CD4-positive, alpha-beta T cell (primary cell): ENCODE measurements around the gene TCF7. TPM values are rescaled to one million over a fixed set of nuclear protein-coding genes. Genes with fewer than 3 reads are reported as not detected.
A peak's percentile ranks its signal among the peaks of the same experiment; 100 is the strongest.

ENCODE experiments used
- ATAC-seq: fragments of 200-7000 bp; cut with Tn5 transposase; one replicate; pipeline ENCODE4 v1.10.0; 2022; ENCODE audit warnings: mild to moderate bottlenecking; ENCODE audit not compliant: poor library complexity
- CTCF ChIA-PET: fragments of 350-600 bp; sonication (Branson Sonifier 250); formaldehyde crosslinking; loops from one replicate; lab custom pipeline; 2021; ENCODE audit warnings: antibody characterized with exemption, inconsistent platforms; lab: Charles Lee
- POLR2A ChIA-PET: fragments of 350-600 bp; sonication (Branson Sonifier 250); formaldehyde crosslinking; loops from one replicate; lab custom pipeline; 2021; ENCODE audit warnings: antibody characterized with exemption, inconsistent platforms; lab: Charles Lee
- DNase-seq, 14 experiments: peaks; one replicate each; pipeline ENCODE4 v3.0.0-alpha.2; 2013 to 2020; ENCODE audit warnings: mixed read lengths in 2 of 14
- H3K27ac ChIP-seq, 2 donors: one replicate each; pipeline versions ENCODE4 v1.5.1 to v1.7.0; 2013; ENCODE audit warnings: low read length in 2 of 2, low read depth in 1 of 2, mild to moderate bottlenecking in 1 of 2
- H3K27me3 ChIP-seq, 2 experiments: 1 replicate in 1 of 2; 2 replicates in 1 of 2; pipeline versions ENCODE4 v1.6.1 to v1.7.0; 2013; ENCODE audit warnings: low read length in 2 of 2, control low read depth in 1 of 2, mild to moderate bottlenecking in 1 of 2, moderate library complexity in 1 of 2; ENCODE audit not compliant: insufficient read depth in 2 of 2, control insufficient read depth in 1 of 2
- H3K36me3 ChIP-seq: one replicate; pipeline ENCODE4 v1.6.1; 2013; ENCODE audit warnings: low read length, control low read depth; ENCODE audit not compliant: insufficient read depth
- H3K4me1 ChIP-seq: one replicate; pipeline ENCODE4 v1.6.1; 2013; ENCODE audit warnings: low read length, control low read depth; ENCODE audit not compliant: insufficient read depth
- H3K4me3 ChIP-seq: one replicate; pipeline ENCODE4 v1.5.1; 2013; ENCODE audit warnings: mild to moderate bottlenecking, low read length, moderate library complexity
- H3K9me3 ChIP-seq, 2 experiments: 1 replicate in 1 of 2; 2 replicates in 1 of 2; pipeline versions ENCODE4 v1.6.1 to v1.7.0; 2013; ENCODE audit warnings: low read length in 2 of 2, mild to moderate bottlenecking in 2 of 2, control low read depth in 1 of 2, moderate library complexity in 1 of 2; ENCODE audit not compliant: control insufficient read depth in 1 of 2, insufficient read depth in 1 of 2
- H3K27ac Mint-ChIP-seq: one replicate; pipeline ENCODE4 v1.8.0; 2020; ENCODE audit warnings: mixed read lengths
- H3K27me3 Mint-ChIP-seq: one replicate; pipeline ENCODE4 v1.8.0; 2021; ENCODE audit warnings: mixed read lengths
- H3K36me3 Mint-ChIP-seq: one replicate; pipeline ENCODE4 v1.8.0; 2021; ENCODE audit warnings: low read depth, mixed read lengths
- H3K4me1 Mint-ChIP-seq: one replicate; pipeline ENCODE4 v1.8.0; 2021; ENCODE audit warnings: low read depth, mixed read lengths
- H3K4me3 Mint-ChIP-seq: one replicate; pipeline ENCODE4 v1.8.0; 2020; ENCODE audit warnings: mild to moderate bottlenecking, mixed read lengths
- H3K9me3 Mint-ChIP-seq: one replicate; pipeline ENCODE4 v1.8.0; 2020; ENCODE audit warnings: mixed read lengths
- intact Hi-C, 2 experiments: fragments of 100-400 bp; cut with DNase I in 1 of 2; cut with micrococcal nuclease in 1 of 2; formaldehyde crosslinking; loops; one replicate each; pipeline versions ENCODE4 v1.15.1 to v1.9.0; 2023 to 2025; cut with DNase I, micrococcal nuclease
- total RNA-seq, 174 experiments: library from RNA in 2 of 174; stranded (reverse) in 2 of 174; gene quantifications; one replicate each; pipeline ENCODE4 v1.2.3 and lab custom pipeline; 2021 to 2026
- TF ChIP-seq, protein P1 (sequence below): fragments of 200-600 bp; IDR thresholded peaks from one replicate; pipeline ENCODE4 v1.8.0; 2022; ENCODE audit warnings: antibody characterized with exemption, mild to moderate bottlenecking

Gene TCF7
- total RNA-seq, 2 experiments from 2014 or later, result 480 to 493 TPM

DNA sequence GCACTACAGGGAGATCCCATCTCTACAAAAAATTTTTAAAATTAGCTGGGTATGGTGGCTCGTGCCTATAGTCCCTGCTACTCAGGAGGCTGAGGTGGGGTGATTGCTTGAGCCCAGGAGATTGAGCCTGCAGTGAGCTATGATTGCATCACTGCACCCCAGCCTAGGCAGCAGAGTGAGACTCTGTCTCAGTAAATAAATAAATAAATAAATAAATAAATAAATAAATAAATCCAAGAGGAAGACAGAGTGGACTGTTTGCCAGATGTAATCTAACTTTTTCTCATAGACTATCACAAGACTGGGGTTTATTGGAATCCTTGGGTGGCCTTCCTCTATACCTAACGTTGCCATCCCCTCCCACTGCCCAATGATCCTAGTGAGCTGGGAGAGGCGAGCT, 19.2 kb upstream of the TCF7 start:
- H3K4me3 Mint-ChIP-seq, result no peak overlapping the region
- ATAC-seq (no peak), DNase-seq (no peak)
- Histone ChIP-seq H3K27ac (no peak overlapping the region), H3K4me1 (peaks cover 95% of the 10 kb centered on the region), H3K27me3 (no peaks in the 10 kb centered on the region), H3K9me3 (no peaks in the 10 kb centered on the region), H3K36me3 (no peaks in the 10 kb centered on the region), H3K4me3 (no peak overlapping the region)
- POLR2A ChIA-PET, result interaction anchor here (0.5 kb wide), 1 partner anchor 28 kb away, joined by 3 read pairs; no protein-coding TSS in a partner anchor
- TF ChIP-seq, protein P1, sequence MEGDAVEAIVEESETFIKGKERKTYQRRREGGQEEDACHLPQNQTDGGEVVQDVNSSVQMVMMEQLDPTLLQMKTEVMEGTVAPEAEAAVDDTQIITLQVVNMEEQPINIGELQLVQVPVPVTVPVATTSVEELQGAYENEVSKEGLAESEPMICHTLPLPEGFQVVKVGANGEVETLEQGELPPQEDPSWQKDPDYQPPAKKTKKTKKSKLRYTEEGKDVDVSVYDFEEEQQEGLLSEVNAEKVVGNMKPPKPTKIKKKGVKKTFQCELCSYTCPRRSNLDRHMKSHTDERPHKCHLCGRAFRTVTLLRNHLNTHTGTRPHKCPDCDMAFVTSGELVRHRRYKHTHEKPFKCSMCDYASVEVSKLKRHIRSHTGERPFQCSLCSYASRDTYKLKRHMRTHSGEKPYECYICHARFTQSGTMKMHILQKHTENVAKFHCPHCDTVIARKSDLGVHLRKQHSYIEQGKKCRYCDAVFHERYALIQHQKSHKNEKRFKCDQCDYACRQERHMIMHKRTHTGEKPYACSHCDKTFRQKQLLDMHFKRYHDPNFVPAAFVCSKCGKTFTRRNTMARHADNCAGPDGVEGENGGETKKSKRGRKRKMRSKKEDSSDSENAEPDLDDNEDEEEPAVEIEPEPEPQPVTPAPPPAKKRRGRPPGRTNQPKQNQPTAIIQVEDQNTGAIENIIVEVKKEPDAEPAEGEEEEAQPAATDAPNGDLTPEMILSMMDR, result no peak
- peak overlapping the region; percentile 94 for H3K27ac Mint-ChIP-seq
- no peaks in the 10 kb centered on the region for H3K36me3 Mint-ChIP-seq
- peaks cover 83% of the 10 kb centered on the region for H3K4me1 Mint-ChIP-seq
- H3K9me3 Mint-ChIP-seq, result no peaks in the 10 kb centered on the region
- CTCF ChIA-PET, result interaction anchor here (1.1 to 1.2 kb wide), 2 partner anchors 9 to 50 kb away, joined by 3 to 4 read pairs; no protein-coding TSS in a partner anchor
- no peaks in the 10 kb centered on the region for H3K27me3 Mint-ChIP-seq
- intact Hi-C loops, result no loop called here

DNA sequence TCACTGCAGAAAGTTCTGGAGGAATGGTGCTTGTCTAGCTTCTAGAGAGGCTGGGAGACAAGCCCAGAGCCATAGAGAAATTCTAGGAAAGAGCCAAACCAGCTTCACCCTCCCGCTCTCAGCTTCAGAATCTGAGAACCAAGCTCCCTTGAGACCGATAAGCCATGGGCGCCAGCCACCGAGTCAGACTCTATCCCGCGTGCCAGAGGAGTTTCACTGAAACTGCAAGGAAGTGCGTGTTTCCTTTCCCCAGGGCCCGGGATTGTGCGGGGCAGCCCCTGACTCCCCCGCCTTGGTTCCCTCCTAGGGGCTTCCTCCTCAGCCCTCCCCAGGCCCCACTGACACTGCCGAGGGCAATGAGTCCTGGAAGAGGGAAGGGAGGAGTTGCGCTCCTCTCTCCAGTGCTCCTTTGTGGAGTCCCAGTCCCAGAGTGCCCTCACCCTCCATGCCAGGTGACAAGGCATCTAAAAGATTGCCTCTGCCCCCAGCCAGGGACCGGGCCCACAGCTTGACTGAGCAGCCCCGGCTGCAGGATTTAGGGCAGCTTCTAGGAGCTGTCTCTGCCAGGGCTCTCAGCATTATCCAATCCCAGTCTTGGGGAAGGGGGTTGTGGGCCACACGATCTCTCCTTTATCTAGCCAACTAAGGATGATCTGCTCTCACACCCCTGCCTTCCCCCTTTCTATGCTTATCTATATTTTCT, 18.4 kb upstream of the TCF7 start:
- no peaks in the 10 kb centered on the region for H3K9me3 ChIP-seq
- peak overlapping the region; percentile 94 for H3K27ac Mint-ChIP-seq
- H3K4me3 Mint-ChIP-seq, result peak overlapping the region; percentile 16

DNA sequence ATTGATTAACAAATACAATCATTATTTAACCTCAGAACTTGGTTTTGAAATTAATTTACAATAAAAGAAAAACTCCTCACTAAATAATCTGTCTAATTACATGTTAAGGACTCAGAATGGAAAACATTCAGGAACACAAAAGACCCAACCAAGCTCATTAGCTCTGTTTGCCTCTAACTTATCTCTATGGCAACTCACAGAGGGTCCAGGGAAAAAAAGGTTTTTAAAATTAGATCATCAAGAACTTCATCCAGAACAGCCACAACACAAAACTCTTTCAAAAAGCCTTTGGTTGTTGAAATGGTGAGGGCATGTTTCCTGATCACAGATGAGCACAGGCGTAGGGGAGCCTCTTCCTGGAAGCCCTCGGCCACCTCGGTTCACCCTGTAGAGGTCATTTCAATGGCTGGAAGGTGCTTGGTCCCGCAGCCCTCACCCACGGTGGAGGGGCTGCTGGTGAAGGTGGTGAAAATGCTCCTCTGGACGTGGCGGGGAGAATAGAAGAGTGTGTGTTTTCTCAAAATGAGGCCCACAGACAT, 17.2 kb upstream of the TCF7 start:
- POLR2A ChIA-PET, result interaction anchor here (1.0 kb wide), 1 partner anchor 58 kb away, joined by 3 read pairs; no protein-coding TSS in a partner anchor
- Mint-ChIP-seq H3K4me1 (peaks cover 82% of the 10 kb centered on the region), H3K9me3 (no peaks in the 10 kb centered on the region), H3K27ac (peak overlapping the region; percentile 94), H3K4me3 (peak overlapping the region; percentile 74), H3K27me3 (no peaks in the 10 kb centered on the region), H3K36me3 (no peaks in the 10 kb centered on the region)
- ATAC-seq, result no peak
- CTCF ChIA-PET, result no interaction called here
- Histone ChIP-seq H3K9me3 (no peaks in the 10 kb centered on the region), H3K27ac (peak overlapping the region in 1 of 2 donors; percentile 37), H3K36me3 (no peaks in the 10 kb centered on the region), H3K27me3 (no peaks in the 10 kb centered on the region), H3K4me3 (peak overlapping the region; percentile 1), H3K4me1 (peaks cover 95% of the 10 kb centered on the region)
- intact Hi-C loops, result no loop called here
- TF ChIP-seq, protein P1, result no peak
- DNase-seq, result no peak

More for the DNA sequence above, 18.4 kb upstream of the TCF7 start:
- Mint-ChIP-seq H3K36me3 (no peaks in the 10 kb centered on the region), H3K4me1 (peaks cover 83% of the 10 kb centered on the region), H3K27me3 (no peaks in the 10 kb centered on the region), H3K9me3 (no peaks in the 10 kb centered on the region)
- no peak overlapping the region for H3K27ac ChIP-seq
- CTCF ChIA-PET, result interaction anchor here (1.2 kb wide), 1 partner anchor 10 kb away, joined by 4 read pairs; no protein-coding TSS in a partner anchor
- no peak overlapping the region for H3K4me3 ChIP-seq
- POLR2A ChIA-PET, result interaction anchor here (0.8 kb wide), 1 partner anchor 29 kb away, joined by 4 read pairs; no protein-coding TSS in a partner anchor
- TF ChIP-seq, protein P1, result no peak
- H3K4me1 ChIP-seq, result peaks cover 95% of the 10 kb centered on the region
- DNase-seq, result no peak
- H3K27me3 ChIP-seq, result no peaks in the 10 kb centered on the region
- no peak for ATAC-seq
- H3K36me3 ChIP-seq, result no peaks in the 10 kb centered on the region
- intact Hi-C loops, result no loop called here
